HG03571 (cell line): ENCODE results near the gene ENC1.
"Not testable (repeated sequence)": the region's sequence is repeated elsewhere in the genome, so short reads cannot be mapped to it uniquely, and the experiment has no call there.

ENCODE experiments used
- ATAC-seq: cut with Tn5 transposase; IDR thresholded peaks from one replicate; pipeline ENCODE4 v1.9.1; 2021; ENCODE audit not compliant: unreplicated experiment

The ENC1 gene

GRCh38 chr5:74640450-74640953 lies at the start of gene ENC1:
Gene ENC1 (minus strand): TSS chr5:74640728. CDS start chr5:74636485, 4,243 bp downstream.
- ATAC-seq = peak; percentile 64

GRCh38 chr5:74686962-74687751 lies 46.6 kb upstream of the ENC1 start:
- no peak for ATAC-seq

GRCh38 chr5:74685979-74686631 lies 45.6 kb upstream of the ENC1 start:
- peak; percentile 50 for ATAC-seq

- ATAC-seq = peak; percentile 83
These were observed 44.6 kb upstream of the ENC1 start, which contains the start of gene HEXB for GRCh38 chr5:74684900-74685851. Gene HEXB (plus strand): TSS chr5:74685233. CDS start chr5:74685261, 28 bp downstream.

- ATAC-seq = no peak
These were observed 39.4 kb upstream of the ENC1 start for GRCh38 chr5:74679966-74680365.

GRCh38 chr5:74679300-74679699 lies 38.8 kb upstream of the ENC1 start:
- ATAC-seq = not testable (repeated sequence)

GRCh38 chr5:74678123-74678522 lies 37.6 kb upstream of the ENC1 start:
- not testable (repeated sequence) for ATAC-seq

GRCh38 chr5:74676466-74676865 lies 35.9 kb upstream of the ENC1 start:
- not testable (repeated sequence) for ATAC-seq

- ATAC-seq = no peak
These were observed 32.7 kb upstream of the ENC1 start for GRCh38 chr5:74673011-74673790.

GRCh38 chr5:74672215-74672877 lies 31.8 kb upstream of the ENC1 start:
- no peak for ATAC-seq

- no peak for ATAC-seq
These were observed 30.0 kb upstream of the ENC1 start for GRCh38 chr5:74670396-74671038.

- ATAC-seq = no peak
These were observed 29.3 kb upstream of the ENC1 start for GRCh38 chr5:74669821-74670220.

GRCh38 chr5:74667396-74667795 lies 26.9 kb upstream of the ENC1 start:
- no peak for ATAC-seq

- no peak for ATAC-seq
These were observed 25.3 kb upstream of the ENC1 start for GRCh38 chr5:74665816-74666215.

GRCh38 chr5:74665273-74665672 lies 24.7 kb upstream of the ENC1 start:
- ATAC-seq = no peak

GRCh38 chr5:74664551-74664950 lies 24.0 kb upstream of the ENC1 start:
- ATAC-seq = no peak

GRCh38 chr5:74660873-74661272 lies 20.3 kb upstream of the ENC1 start:
- no peak for ATAC-seq

- ATAC-seq = no peak
These were observed 19.6 kb upstream of the ENC1 start for GRCh38 chr5:74660140-74660539.

- ATAC-seq = no peak
These were observed 18.6 kb upstream of the ENC1 start for GRCh38 chr5:74659172-74659571.
